ENCODE results near the gene KCNC4.

KCNC4 gene

GRCh38 chr1:110259770-110260169, 49.7 kb downstream of the KCNC4 start:
- no peak for DNase-seq
